NCI-H2227 (cell line): ENCODE results near the gene ZNF513.

Experiments
- DNase-seq: peaks from one replicate; lab custom pipeline; 2025; ENCODE audit not compliant: unreplicated experiment; lab: John Stamatoyannopoulos, UW

Gene ZNF513

DNA sequence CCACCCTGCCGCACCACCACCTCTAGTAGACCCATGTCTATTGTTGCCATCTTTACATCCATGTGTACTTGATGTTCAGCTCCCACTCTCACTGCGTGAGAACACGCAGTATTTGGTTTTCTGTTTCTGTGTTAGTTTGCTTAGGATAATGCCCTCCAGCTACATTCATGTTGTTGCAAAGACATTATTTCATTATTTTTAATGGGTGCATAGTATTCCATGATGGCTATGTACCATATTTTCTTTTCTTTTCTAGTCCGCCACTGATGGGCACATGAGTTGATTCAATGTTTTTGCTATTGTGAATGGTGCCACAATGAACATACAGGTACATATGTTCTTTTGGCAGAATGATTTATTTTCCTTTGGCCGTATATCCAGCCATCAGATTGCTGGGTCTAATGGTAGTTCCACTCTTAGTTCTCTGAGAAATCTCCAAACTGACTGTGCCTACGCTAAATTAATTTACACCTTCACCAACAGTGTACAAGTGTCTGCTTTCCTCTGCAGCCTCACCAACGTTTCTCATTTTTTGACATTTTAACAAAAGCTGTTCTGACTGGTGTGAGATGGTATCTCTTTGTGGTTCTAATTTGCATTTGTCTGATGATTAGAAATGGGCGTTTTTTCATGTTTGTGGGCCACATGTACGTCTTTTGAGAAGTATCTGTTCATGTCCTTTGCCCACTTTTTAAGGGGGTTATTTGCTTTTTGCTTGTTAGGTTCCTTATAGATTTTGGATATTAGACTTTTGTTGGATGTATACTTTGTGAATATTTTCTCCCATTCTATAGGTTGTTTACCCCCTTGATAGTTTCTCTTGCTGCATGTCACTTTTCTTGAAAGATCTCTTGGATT, 10.5 kb upstream of the ZNF513 start:
- DNase-seq, result no peak

DNA sequence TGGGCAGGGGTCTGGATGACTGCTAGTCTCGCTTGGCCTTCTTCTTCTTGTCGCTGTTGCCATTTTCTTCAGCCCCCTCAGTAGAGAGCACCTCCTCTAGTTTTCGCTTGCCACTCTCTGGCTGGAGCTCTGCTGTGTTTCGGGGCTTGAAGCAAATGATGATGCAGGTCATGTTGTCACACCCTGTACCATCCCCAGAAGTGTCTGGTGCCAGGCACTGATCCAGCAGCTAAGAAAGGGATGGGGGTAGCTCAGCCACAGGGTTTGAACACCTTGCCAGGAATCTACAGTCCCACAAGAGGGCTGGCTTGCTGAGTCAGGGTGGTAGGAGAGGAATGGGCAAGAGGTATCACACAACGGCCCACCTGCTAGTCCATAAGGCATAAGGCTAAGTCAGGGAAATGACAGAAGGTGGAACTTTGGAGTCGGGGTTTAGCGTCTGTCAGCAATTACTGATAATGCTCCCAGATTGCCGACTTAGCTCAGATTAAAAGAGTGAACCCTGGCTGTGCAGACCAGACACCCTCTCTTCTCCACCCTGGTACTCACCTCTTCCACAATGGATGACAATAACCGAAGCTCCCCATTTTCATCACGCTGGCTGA, 1.1 kb upstream of the ZNF513 start:
- no peak for DNase-seq

DNA sequence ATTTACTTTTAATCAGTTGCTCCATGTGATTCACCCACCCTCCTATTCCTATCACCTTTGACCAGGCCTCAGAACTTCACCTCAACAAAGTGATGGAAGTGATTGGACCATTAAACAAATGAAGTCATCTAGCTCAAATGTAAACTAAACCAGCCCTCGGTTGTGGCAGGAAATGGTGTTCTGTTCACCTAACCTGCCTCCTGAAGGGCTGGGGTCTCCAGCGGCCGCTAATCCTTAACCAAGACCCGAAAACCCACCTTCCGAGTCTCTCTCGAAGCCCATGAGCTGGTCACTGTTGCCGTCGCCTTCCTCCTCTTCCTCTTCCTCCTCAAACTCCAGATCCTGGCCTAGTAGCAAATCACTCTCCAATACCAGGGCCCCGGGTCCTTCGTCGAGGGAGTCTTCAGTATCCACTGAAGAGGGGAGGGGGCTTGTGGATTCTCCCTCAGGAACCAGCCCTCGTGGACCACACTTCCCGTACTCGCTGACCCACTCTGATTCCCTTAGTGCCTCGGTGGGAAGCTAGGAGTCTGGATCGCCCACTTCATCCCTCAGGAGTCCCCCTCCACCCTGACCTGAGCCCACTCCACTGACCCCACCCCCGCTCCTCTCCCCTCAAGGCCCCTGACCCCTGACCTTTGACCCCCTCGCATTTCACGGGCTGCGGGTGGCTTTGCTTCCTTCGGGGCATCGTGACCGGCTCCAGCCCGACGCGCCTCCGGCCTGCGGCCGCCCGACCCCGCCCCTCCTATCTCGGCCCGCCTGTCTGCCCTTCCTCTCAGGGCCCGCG, 503 bp downstream of the ZNF513 start:
- DNase-seq, result peak; percentile 85

DNA sequence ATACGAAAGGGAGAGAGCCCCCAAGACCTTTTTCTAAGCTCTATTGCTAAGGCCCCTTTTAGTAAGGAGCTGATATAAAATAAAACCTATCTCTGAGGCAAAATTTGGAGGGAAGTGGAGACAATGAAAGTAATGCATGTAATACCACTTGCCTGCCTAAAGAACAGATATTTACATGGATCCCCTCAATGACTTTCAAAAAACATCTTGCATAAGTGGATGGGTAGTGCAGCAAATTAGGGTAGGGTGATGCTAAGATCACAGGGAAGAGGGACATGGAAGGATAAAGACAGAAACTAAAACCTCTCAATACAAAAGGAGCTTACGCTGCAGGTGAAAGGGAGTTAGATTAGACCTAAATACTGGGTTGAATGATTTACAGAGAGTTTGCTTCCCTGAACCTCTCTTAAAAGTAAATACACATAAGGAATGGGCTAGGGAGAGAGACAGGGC, 1.1 kb downstream of the ZNF513 start:
- DNase-seq, result no peak

DNA sequence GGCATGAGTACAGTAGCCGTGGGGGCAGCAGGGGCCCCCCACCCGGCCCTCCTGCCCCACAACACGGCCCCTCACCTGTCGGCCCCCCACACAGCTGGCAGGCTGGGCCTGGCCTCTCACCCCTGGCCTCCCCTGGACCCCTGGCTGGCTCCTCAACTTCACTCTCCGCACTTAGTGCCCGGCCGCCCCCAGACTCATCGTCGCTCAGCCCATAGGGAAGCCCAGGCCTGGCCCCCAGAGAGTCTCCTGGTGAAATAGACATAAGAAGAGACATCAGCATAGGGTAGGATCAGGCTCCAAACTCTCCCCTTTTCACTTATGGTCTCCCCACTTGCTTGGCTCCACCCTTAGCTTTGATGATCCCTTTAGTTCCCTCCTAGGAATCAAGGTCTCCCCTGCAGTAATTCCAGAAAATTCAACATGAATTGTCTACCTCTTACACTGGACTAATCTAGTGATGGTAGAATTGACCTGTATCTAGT, 1.7 kb downstream of the ZNF513 start:
- no peak for DNase-seq

DNA sequence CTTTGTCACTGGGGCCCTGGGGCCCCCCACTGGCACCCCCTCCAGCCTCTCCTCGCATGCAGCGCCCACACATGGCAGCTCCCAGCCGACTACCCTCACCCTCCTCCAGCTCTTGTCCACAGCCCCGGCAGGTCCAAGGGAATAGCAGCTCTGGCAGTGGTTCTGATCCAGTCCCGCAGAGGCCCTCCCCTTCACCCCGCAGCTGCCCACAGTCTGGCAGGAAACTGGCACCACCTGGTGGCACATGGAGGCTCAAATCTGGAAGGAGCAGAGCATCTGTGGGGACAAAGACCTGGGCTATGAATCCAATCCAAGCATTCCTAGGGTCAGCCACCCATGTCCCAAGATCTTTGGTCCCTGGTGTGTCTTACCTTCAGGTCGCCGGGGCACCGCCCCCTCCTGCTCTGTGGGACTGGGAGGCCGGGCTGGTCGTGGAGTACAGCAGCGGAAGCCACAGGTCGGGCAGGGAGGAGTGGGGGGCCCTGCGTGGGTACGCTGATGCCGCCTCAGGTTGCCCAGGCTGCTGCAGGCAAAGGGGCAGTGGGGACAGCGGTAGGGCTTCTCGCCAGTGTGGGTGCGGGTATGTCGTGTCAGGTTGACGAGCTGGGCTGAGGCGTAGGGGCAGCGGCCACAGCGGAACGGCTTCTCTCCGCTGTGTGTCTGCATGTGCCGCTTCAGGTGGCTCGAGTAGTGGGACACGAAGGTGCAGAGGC, 2.3 kb downstream of the ZNF513 start:
- DNase-seq, result peak; percentile 26

DNA sequence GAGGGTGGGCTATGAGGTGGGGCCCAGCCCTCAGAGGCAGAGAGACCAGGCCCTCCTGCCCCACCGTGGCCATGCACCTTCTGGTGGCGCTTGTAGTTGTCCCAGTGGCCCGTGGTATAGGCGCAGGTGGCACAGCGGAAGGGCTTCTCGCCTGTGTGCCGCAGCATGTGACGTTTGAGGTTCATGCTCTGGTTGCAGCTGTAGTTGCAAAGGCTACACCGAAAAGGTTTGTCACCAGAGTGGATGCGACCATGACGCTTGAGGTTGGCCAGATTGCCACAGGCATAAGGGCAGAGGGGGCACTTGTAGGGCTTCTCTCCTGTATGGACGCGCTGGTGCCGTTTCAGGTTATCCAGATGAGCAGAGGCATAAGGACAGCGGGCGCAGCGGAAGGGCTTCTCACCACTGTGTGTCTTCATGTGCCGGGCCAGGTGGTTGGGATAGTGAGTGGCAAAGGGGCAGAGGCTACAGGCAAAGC, 2.9 kb downstream of the ZNF513 start:
- DNase-seq, result no peak

DNA sequence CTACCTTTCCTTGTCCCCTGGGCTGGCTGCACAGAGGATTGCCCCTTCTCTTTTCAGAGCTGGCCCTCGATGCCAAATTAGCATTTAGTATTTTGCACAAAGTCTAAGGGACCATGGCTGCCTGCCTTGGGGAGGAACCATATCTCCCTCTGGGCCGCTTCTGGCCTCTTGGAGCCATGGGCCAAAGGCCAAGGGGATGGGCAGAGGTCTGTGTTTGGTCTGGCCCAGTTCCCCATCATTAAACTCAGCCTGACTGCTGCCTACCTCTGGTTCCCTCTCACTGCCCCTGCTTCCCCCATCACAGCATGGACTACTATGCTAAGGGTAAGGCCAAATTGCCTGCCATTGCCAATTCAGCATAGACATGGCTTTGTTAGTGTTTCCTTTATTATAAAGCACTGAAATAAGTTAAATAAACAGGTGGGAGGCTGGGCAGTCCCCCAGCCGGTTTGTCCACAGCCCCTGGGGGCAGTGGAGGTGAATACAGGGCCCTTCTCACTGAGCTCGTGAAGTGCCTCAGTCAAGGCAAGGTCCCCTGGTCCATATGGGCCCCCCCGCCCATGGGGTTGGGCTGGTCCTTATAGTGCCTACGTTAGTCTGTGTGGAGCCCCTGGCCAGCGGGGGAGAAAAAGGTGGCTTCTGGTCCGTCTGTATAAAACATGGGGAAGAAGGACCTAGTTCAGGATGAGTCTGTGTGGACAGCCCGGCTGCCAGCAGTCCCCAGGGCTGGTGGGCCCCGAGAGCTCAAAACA, 3.5 kb downstream of the ZNF513 start:
- DNase-seq, result no peak

DNA sequence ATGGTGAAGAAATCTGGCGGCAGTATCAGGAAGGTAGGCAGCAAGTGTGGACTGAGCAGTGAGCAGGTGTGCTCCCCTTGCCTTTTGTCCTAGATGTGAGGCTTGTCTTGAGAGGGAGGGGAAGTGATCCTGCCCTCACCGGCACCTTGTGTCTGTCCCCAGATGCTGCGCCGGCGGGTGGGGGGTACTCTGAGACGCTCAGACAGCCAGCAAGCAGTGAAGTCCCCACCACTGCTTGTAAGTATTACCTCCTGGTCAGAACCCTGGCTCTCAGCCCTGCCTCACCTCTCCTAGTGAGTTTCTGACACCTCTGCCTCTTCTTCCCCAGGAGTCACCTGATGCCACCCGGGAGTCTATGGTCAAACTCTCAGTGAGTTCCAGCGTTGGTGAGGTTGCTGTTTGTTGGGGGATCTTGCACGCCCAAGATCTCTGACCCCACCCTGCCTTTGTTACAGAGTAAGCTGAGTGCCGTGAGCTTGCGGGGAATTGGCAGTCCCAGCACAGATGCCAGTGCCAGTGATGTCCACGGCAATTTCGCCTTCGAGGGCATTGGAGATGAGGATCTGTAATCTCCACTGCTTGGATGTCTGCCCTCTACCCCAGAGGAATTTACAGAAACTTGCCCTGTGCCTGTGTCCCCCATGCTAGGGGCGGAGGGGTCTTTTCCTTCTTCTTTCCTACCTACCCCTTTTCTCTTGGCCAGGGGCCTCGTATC, 4.2 kb downstream of the ZNF513 start:
- no peak for DNase-seq

DNA sequence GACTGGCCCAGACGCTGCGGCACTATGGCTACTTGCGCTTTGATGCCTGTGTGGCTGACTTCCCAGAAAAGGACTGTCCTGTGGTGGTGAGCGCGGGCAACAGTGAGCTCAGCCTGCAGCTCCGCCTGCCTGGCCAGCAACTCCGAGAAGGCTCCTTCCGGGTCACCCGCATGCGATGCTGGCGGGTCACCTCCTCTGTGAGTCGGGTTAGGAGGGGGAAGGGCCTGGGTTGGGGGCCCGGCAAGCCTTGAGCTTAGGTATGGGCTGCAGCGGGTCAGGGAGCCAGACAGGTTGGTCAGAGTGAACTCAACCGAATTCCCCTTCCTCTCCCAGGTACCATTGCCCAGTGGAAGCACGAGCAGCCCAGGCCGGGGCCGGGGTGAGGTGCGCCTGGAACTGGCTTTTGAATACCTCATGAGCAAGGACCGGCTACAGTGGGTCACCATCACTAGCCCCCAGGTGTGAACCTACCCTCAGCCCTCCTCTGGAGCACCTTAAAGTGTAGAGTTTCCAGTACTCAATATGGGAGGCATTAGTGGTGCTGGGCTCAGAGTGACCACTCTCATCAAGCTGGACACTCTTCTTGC, 4.9 kb downstream of the ZNF513 start:
- no peak for DNase-seq

DNA sequence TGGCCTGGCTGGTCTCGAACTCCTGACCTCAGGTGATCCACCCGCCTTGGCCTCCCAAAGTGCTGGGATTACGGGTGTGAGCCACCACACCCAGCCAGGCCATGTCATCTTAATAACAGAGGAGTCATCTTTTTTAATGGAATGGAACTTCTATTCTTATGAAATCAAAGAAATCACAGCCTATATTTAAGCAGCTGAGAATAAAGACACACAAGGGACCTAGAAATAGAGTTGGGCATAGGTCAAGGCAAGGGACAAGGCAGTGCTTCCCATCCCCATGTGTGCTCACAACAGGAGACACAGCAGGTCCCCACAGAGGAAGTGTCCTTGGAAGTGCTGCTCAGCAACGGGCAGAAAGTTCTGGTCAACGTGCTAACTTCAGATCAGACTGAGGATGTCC, 7.0 kb downstream of the ZNF513 start:
- no peak for DNase-seq

DNA sequence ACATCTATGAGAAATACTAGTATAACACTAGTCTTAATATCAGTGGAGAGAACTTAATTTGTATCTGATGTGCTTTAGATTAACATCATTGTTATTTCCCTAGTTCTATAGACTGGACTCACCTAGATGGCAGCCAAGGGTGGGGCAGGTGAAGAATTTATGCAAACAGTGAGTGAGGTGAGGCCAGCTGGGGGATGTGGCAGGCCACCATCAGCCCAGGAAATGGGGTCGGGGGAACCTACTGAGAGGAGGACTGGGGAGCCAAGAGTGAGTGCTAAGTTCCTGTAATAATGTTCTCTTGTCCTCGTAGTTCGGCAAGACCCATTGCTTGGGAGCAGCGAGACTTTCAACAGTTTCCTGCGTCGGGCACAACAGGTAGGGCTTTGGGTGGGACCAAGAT, 7.6 kb downstream of the ZNF513 start:
- no peak for DNase-seq

DNA sequence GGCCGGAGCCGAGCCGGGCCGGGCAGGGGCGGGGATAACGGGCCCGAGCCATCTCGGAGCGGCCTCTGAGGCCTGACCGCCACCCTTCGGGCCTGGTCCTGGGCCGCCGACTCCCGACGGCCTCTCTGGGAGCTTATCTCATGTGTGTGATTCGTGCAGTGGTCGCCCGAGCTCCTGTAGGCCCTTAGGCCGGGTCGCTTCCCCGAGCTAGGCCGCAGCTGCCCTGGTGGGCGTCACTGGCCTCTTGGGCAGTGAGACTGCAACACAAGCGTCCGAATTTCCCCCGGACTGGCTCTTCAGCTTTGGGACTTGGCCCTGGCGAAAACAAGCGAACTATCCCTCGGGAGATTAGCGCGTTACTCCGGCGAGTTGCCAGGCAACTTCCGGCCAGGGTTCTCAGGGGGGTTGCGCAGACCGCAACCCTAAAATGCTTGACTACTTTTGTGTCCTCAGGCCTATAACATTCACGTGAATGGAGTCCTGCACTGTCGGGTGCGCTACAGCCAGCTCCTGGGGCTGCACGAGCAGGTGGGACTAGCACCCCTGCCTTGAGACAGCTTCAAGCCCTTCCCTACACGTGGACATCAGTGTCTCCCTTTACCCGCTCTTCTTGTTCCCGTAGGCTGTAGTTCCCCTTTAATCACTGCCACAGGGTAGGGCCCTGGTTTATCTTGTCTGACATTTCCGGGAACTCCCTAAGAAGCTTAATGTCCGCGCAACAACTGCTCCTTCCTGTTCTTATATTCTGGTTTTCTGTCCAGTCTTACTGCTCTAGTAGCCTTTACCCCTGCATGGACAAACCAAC, 9.5 kb downstream of the ZNF513 start:
- DNase-seq, result peak; percentile 55

DNA sequence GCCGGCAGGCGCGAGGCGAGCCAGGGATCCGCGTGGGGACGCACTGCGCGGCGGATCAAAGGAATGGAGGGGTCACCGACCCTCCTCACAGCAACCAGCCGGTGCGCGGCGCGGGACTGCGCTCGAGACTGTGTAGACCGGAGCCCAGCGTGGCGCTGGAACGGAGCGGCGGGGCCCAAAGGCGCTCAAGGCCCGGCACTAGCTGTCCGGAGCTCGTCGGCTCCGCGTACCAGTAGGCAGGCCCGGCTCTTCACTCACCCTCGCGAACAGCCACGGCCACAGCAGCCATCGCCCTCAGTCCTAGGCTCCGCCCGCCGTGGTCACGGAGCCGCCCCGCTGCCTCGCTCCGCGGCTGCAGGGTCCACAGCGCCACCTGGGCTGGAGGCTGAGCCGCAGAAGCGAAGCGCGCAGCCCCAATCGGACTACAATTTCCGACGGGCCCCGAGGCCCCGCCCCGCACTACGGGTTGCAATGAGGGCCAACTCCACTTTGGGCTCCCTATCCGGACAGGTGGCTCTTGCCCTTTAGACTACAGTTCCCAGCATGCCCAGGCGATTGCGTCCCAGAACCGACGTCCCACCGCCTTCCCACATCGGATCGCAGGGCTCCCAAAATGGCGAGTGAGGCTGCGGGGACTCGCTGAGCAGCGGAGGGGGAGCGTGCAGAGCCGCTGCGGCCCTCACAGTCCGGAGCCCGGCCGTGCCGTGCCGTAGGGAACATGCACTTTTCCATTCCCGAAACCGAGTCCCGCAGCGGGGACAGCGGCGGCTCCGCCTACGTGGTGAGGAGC, 10.3 kb downstream of the ZNF513 start, which contains the start of the genes EIF2B4 and SNX17:
Gene EIF2B4 (minus strand): TSS at position 313 of the 790 bp plus-strand sequence. CDS start 24 bp downstream, at position 289.
Gene SNX17 (plus strand): TSS at position 591 of the 790 bp plus-strand sequence. CDS start 128 bp downstream, at position 719.
- DNase-seq, result peak; percentile 99

DNA sequence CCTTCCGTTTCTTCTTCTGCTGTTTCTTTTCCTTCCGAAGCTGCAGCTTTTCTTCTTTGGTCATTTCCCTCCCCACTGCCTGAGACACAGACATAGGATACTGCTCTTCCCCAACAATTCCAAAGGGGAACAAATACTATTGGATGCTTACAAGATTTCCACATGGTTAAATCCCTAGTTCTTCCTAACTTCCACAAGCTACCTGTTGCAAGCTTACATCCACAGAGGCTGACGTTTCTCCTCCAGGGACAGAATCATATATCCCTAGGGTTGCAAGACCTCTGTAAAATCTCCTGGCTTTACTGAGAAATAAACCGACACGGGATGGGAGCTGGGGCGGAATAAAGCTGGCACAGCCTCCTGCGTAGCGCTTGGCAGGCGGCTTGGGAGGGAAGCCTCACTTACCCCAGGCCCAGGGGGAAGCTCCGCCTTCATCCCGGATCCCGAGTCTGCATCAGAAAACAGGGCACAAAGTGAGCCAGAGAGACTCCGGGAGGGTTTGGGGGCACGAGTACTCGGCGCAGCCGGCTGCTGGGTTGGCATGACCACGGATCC, 11.0 kb downstream of the ZNF513 start:
- peak; percentile 84 for DNase-seq

DNA sequence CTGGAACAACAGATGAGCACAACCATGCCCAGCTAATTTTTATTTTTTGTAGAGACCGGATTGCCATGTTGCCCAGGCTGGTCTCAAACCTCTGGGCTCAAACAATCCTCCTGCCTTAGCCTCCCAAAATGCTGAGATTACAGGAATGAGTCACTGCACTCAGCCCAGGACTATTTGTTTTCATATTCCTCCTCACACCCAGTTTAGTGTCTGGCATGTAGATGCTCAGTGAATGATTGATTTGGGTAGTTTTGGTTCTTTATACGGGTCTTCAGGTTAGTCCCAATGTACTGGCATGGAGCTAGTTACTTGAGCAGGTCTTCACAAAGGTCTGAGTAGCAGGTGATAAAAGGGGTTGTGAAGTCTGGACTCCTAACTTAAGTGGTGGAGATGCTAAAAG, 16.6 kb downstream of the ZNF513 start:
- no peak for DNase-seq
